GM19397 (cell line): ENCODE measurements around the gene KRT7.

Experiments
- ATAC-seq: cut with Tn5 transposase; IDR thresholded peaks from one replicate; pipeline ENCODE4 v1.9.1; 2021; ENCODE audit warnings: mild to moderate bottlenecking, moderate library complexity; ENCODE audit not compliant: unreplicated experiment

Gene KRT7

DNA sequence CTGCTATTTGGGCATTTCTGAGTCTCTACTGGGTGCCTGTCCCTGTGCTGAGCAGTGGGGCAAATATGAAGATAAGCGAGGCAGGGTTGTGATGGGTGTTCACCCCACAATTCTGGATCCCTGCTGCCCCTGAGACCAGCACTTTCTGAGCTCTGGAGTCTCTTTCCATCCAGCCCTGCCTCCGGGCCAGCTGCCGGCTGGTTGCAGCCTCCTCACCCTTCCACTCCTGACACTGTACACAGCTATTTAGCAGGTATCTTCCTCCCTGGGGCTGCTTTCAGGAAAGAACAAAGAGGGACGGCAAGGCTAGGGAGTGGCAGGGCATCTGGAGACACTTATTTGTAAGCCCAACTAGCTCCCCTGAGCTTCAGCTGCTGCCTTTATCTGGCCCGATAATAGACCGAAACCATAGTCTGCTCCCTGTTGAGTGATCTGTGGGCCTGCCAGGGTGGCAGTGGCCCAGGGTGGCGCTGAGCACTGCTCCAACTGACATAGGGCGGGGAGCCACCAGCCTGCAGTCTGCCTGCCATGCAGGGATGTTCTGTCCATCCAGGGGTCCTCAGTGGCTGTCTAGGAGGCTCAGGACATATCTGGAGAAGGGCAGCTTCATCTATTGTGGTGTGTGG, 33.6 kb upstream of the KRT7 start:
- ATAC-seq: no peak

GRCh38 chr12:52200086-52200780, 32.8 kb upstream of the KRT7 start:
- ATAC-seq: no peak

- no peak for ATAC-seq
Observed at GRCh38 chr12:52200781-52201450, 32.1 kb upstream of the KRT7 start.

GRCh38 chr12:52201451-52201839, 31.6 kb upstream of the KRT7 start:
- no peak for ATAC-seq

DNA sequence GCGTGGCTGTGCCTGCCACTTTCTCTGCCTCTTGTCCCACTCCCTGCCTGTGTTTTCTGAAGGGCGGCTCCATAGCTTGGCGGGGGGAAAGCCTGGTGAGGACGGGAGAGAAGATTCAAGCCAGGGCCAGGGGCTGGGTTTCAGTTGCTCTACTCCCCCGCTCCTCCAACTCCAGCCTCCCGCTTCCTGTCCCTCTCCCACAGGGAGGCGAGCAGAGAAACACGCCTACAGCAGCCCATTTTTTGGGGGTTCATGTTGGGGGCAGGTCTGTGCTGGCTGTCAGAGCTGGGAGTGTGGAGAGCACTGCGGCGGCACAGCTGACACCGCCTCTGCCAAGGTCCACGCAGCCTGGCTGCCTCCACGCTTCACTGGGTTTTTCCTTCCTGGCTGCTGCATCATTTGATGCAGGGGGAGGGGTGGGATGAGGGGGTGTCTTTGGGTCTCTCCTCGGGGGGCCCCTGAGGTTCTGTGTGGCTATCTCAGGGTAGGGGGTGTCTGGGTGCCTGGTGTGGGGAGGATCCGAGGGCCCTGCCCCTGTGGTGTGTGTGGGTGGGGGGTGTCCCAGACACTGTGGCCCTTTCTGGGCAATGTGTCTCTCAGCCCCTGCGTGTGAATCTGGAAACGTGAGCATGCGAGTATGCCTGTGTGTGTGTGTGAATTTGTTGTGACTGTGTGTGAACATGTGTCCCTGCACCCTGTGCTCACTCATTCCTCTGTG, 30.5 kb upstream of the KRT7 start:
- ATAC-seq: no peak

GRCh38 chr12:52203079-52203921, 29.7 kb upstream of the KRT7 start:
- no peak for ATAC-seq

- no peak for ATAC-seq
Observed at GRCh38 chr12:52204095-52204930, 28.7 kb upstream of the KRT7 start.

DNA sequence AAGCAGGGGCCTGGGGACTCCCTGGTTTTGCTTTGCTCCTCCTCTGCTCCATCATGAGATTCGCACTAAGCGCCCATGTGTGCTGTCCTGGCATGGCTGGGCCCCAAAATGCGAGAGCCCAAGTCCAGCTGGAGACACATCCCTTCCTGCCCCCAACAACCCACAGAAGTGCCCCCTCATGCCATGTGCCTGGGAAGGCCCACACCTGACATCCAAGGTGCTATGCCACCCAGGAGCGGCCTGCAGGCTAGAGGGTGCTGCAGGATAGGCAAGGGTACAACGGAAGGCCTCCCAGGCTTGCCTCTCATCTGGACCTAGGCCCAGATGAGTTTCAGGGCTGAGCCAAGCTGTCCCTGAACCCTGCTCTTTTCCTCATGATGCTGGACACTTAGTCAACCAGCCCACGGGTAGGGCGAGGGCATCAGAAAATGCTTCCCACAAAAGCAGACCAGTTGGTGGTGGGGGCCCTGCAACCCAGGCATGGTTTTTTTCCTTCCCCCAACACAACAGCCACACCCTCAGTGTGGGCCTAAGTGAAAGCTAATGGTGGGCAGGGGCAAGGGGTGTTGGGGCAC, 28.0 kb upstream of the KRT7 start:
- no peak for ATAC-seq

DNA sequence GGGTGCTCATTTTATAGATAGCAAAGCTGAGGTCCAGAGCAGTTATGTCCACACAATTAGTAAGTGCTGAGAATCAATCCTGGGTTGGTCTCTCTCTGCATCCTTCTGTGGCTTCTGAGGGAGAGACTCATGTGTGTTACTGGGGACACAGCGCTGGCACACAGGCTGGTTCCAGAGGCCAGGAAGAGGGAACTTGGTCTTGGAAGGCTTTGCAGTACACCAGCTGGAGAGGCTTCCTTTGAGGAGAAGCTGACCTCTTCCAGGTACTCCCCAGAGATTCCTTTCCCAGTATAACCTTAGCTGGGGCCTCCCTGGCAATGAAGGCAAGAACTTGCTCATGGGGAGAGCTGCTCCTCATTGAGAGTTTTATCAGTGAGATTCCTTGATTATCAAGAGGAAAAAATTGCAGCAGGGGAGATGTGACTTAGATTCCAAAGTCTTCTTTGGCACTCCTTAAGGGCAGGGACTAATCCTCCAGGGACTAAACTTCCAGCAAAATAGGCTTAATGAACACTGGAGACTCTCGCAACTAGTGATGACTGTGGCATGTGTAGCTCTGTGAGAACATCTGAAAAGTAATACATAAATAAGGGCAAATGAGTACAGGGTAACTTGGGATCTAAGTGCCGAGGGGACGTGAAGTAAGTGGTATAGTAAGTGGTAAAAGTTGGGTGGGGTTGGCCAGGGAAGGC, 27.3 kb upstream of the KRT7 start:
- ATAC-seq: no peak

- no peak for ATAC-seq
Observed at GRCh38 chr12:52206304-52207040, 26.6 kb upstream of the KRT7 start.

GRCh38 chr12:52207106-52207505, 25.9 kb upstream of the KRT7 start:
- no peak for ATAC-seq

DNA sequence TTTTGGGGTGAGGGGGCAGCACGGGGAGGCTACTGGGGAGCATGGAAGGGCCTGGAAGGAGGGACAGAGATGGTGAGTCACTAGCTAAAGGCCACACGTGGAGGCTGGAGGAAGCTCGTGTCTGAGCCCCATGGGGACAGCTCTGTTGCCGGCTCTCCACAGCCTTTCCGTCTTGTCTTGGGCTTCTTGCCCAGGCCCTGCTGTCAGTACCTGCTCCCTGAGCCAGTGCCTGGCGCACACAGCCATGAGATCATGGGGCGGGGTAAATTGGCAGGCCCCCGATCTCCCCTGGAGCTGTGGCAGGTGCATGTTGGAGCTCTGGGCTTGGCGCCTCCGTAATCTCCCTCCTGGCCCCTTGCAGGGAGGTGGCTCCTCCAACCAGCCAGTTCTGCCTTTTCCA, 25.1 kb upstream of the KRT7 start:
- ATAC-seq: no peak

- ATAC-seq: no peak
Observed at GRCh38 chr12:52208424-52209165, 24.4 kb upstream of the KRT7 start.

DNA sequence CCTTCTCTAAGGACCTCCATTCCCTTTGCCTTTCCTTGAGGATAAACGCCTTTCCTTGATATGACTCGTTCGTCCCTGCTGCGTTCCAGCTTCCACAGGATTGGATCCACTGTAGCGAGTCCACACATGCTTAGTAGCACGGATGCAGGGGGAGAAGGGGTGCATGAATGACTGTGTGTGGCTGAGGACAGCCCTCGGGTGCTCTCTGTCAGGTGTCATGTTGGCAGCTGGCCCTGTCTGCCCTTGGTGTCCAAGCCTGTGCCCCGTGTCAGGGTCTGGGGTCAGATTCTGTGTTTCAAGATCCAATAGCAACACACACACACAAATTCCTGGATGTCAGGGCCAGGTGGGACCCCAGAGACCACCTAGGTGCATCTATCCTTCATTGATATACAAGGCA, 23.7 kb upstream of the KRT7 start:
- no peak for ATAC-seq

DNA sequence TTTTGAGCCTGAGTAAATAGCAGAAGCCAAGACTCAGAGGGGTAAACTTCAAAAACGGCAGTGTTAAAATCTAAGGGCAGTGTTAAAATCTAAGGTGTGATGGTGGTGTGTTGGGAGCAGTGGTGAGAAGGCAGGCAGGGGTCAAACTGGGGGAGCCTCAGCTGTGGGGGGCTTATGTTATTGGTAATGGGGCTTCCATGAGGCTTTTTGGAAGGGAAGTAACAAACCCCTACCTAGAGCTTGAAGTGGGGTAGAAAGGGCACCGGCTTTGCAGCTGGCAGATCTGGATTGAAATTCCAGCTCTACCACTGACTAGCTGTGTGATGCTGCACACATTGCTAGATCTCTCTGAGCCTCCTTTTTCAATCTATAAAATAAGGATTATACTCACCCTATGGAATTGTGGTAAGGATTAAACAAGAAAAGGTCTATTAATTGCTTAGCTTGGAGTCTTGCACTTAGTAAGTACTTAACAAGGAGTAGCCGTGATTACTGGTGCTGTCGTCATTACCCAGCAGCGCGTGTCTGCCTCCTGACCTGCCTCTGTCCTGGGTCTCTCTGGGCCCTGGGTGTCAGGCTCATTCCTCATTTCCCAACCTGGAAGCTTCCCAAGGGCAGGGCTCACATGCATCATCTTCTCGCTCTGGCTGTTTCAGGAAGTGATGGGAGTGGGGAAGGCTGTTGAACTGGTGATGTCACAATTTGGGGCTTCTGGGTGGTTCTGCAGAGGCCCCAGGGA, 22.7 kb upstream of the KRT7 start:
- no peak for ATAC-seq

- ATAC-seq: no peak
Observed at GRCh38 chr12:52210925-52211650, 22.0 kb upstream of the KRT7 start.
